K562 (cell line): ENCODE data around the gene VWC2. TPM values are rescaled to one million over a fixed set of nuclear protein-coding genes. Genes with fewer than 3 reads are reported as not detected.

Source experiments
- ATAC-seq: fragments of 200-7000 bp; cut with Tn5 transposase; 3 replicates; pipeline ENCODE4 v1.9.1; 2020; ENCODE audit warnings: moderate library complexity
- BruUV-seq: library from RNA; stranded (reverse); fragments of 400-500 nt; replicated peaks from 2 replicates; lab custom pipeline; 2021; lab: Mats Ljungman, UMichigan
- CTCF ChIA-PET: fragments of 300-600 bp; formaldehyde crosslinking; extraction: SDS; loops from one replicate; lab custom pipeline; 2021; ENCODE audit warnings: low intra/inter-chr PET ratio; lab: Yijun Ruan, JAX
- POLR2A ChIA-PET: fragments of 300-600, 350-650 bp; sonication (Branson Sonifier 250); formaldehyde crosslinking; extraction: SDS; loops from one replicate; lab custom pipeline; 2021; ENCODE audit warnings: antibody characterized with exemption, inconsistent platforms; lab: Yijun Ruan, JAX
- DNase-seq, 4 experiments: peaks; one replicate each; pipeline versions ENCODE4 v3.0.0 to v3.0.0-alpha.2; 2011 to 2018; ENCODE audit warnings: low spot score in 3 of 4, mixed read lengths in 3 of 4; ENCODE audit errors: extremely low read depth in 1 of 4
- FAIRE-seq: peaks from 2 replicates; lab custom pipeline; 2011; peaks lifted over from hg19 to GRCh38; lab: Jason Lieb, UNC
- H2AFZ ChIP-seq: 2 replicates; pipeline ENCODE4 v1.6.0; 2011; ENCODE audit warnings: low read depth, low read length, control low read depth, inconsistent platforms
- H3K27ac ChIP-seq: fragments of 200-600 bp; 3 replicates; pipeline ENCODE4 v1.8.0; 2011; ENCODE audit warnings: low read depth, mild to moderate bottlenecking, control low read depth, inconsistent platforms, low read length, moderate library complexity, mixed read lengths; ENCODE audit errors: extremely low read depth
- H3K27me3 ChIP-seq, 2 experiments: fragments of 300-600 bp in 1 of 2; 2 replicates in 1 of 2; 3 replicates in 1 of 2; pipeline versions ENCODE4 v1.6.0 to v1.8.0; 2011; ENCODE audit warnings: inconsistent platforms in 2 of 2, low read length in 2 of 2, mild to moderate bottlenecking in 1 of 2, mixed read lengths in 1 of 2, moderate library complexity in 1 of 2; ENCODE audit not compliant: control insufficient read depth in 2 of 2, insufficient read depth in 2 of 2
- H3K36me3 ChIP-seq: fragments of 300-600 bp; 3 replicates; pipeline ENCODE4 v1.8.0; 2011; ENCODE audit warnings: mild to moderate bottlenecking, low read length, inconsistent platforms; ENCODE audit not compliant: control insufficient read depth, insufficient read depth
- H3K4me1 ChIP-seq, 2 experiments: fragments of 200-600 bp in 1 of 2; replicated peaks in 1 of 2; 2 replicates in 1 of 2; 3 replicates in 1 of 2; pipeline versions ENCODE4 v1.5.1 to v1.8.0; 2011; ENCODE audit warnings: inconsistent platforms in 2 of 2, low read length in 2 of 2, mild to moderate bottlenecking in 1 of 2, mixed read lengths in 1 of 2, moderate library complexity in 1 of 2; ENCODE audit not compliant: control insufficient read depth in 2 of 2, insufficient read depth in 2 of 2
- H3K4me2 ChIP-seq: 2 replicates; pipeline ENCODE4 v1.6.1; 2011; ENCODE audit warnings: low read length, control low read depth, inconsistent platforms, mixed read lengths; ENCODE audit not compliant: insufficient read depth
- H3K4me3 ChIP-seq: fragments of 200-600 bp; sonication (generic), shearing (Covaris generic); 2 replicates; pipeline ENCODE4 v1.5.1; 2016; ENCODE audit warnings: control low read depth, inconsistent platforms
- H3K79me2 ChIP-seq: fragments of 200-600 bp; 3 replicates; pipeline ENCODE4 v1.8.0; 2011; ENCODE audit warnings: low read length, inconsistent platforms; ENCODE audit not compliant: control insufficient read depth, insufficient read depth
- H3K9ac ChIP-seq, 2 experiments: 2 replicates each; pipeline versions ENCODE4 v1.6.0 to v1.6.1; 2011; ENCODE audit warnings: low read depth in 2 of 2, low read length in 2 of 2, control low read depth in 1 of 2, inconsistent platforms in 1 of 2, mild to moderate bottlenecking in 1 of 2, mixed read lengths in 1 of 2; ENCODE audit not compliant: insufficient read depth in 1 of 2
- H3K9me1 ChIP-seq: one replicate; pipeline ENCODE4 v1.6.0; 2011; ENCODE audit warnings: inconsistent platforms, mild to moderate bottlenecking, low read length, moderate library complexity; ENCODE audit not compliant: control insufficient read depth, insufficient read depth
- H3K9me3 ChIP-seq: replicated peaks from 2 replicates; pipeline ENCODE4 v1.5.1; 2011; ENCODE audit warnings: low read depth, low read length, inconsistent platforms; ENCODE audit not compliant: control insufficient read depth, insufficient read depth
- H4K20me1 ChIP-seq: replicated peaks from 2 replicates; pipeline ENCODE4 v1.6.1; 2011; ENCODE audit warnings: low read length, inconsistent platforms, mixed read lengths; ENCODE audit not compliant: control insufficient read depth, insufficient read depth
- GTF2F1 ChIP-seq: IDR thresholded peaks from 2 replicates; pipeline ENCODE4 v1.6.1; 2011; ENCODE audit warnings: low read depth, low read length, improper control_type of control experiment
- IRF1 ChIP-seq: sonication (generic); formaldehyde crosslinking; IDR thresholded peaks from 2 replicates; pipeline ENCODE4 v1.8.0; 2022; ENCODE audit warnings: missing genetic modification reagents, mild to moderate bottlenecking, borderline replicate concordance
- JUNB ChIP-seq: fragments of 450-650 bp; formaldehyde crosslinking; conservative IDR thresholded peaks from 2 replicates; pipeline ENCODE4 v1.4.0; 2020; ENCODE audit warnings: mild to moderate bottlenecking
- NFATC3 ChIP-seq: fragments of 450-650 bp; IDR thresholded peaks from 2 replicates; pipeline ENCODE4 v1.6.1; 2017; ENCODE audit warnings: mild to moderate bottlenecking
- PCBP1 ChIP-seq: fragments of 200-400 bp; formaldehyde crosslinking; IDR thresholded peaks from 2 replicates; pipeline ENCODE4 v1.6.1; 2018; ENCODE audit warnings: mild to moderate bottlenecking, low read depth, low read length; ENCODE audit not compliant: poor library complexity, severe bottlenecking
- POU5F1 ChIP-seq: fragments of 150-350 bp; IDR thresholded peaks from 2 replicates; pipeline ENCODE4 v1.6.1; 2014; ENCODE audit warnings: borderline replicate concordance, low read length, low read depth, mild to moderate bottlenecking; ENCODE audit not compliant: partially characterized antibody
- RBBP5 ChIP-seq: fragments of 200-600 bp; sonication (generic); IDR thresholded peaks from 2 replicates; pipeline ENCODE4 v1.6.1; 2012; ENCODE audit warnings: borderline replicate concordance, mild to moderate bottlenecking, low read length, control low read depth, inconsistent platforms; ENCODE audit not compliant: insufficient read depth, poor library complexity, severe bottlenecking
- SAP30 ChIP-seq: fragments of 200-600 bp; sonication (generic); IDR thresholded peaks from 2 replicates; pipeline ENCODE4 v1.6.1; 2012; ENCODE audit warnings: borderline replicate concordance, low read depth, mild to moderate bottlenecking, moderate library complexity, low read length, control low read depth, inconsistent platforms; ENCODE audit not compliant: insufficient read depth, poor library complexity, severe bottlenecking
- ZNF124 ChIP-seq: sonication (generic); formaldehyde crosslinking; IDR thresholded peaks from 2 replicates; pipeline ENCODE4 v1.8.1; 2022; ENCODE audit warnings: missing genetic modification reagents
- WGBS: fragments of 100-300 bp; shearing (Covaris generic); methylation state at CpG from one replicate; pipeline ENCODE4 v1.1.6; 2016; ENCODE audit warnings: low coverage, mixed read lengths; ENCODE audit not compliant: insufficient coverage; ENCODE audit errors: missing lambda C conversion rate; 5-methylcytosine and 5-hydroxymethylcytosine counted together
- in situ Hi-C: fragments of 300-500 bp; cut with MboI; formaldehyde crosslinking; loops from 4 replicates; pipeline ENCODE4 v1.15.0; 2018; ENCODE audit warnings: inconsistent platforms, mixed read lengths
- intact Hi-C: fragments of 100-400 bp; cut with micrococcal nuclease; formaldehyde crosslinking; loops from 2 replicates; pipeline ENCODE4 v1.14.2; 2022
- polyA plus RNA-seq, 8 experiments: library from polyadenylated mRNA; depleted of rRNA in 4 of 8; stranded (reverse) in 5 of 8; unstranded in 3 of 8; fragments of >200 nt; fragmentation: Nextera tagmentation in 2 of 8; fragmentation: Illumina TruSeq in 1 of 8; extraction: Ambion mirVana in 2 of 8; extraction: Trizol in 1 of 8; gene quantifications; 2 replicates each; pipeline versions ENCODE4 v1.2.1 to v1.2.3, GENCODE V29; 2011 to 2014; ENCODE audit warnings: inconsistent platforms in 1 of 8, missing spikeins in 1 of 8
- total RNA-seq, 7 experiments: library from RNA; depleted of rRNA in 6 of 7; stranded (reverse); fragments of >200 nt in 6 of 7; fragmentation: Illumina TruSeq in 2 of 7; extraction: Trizol in 2 of 7; gene quantifications; 2 replicates each; pipeline versions ENCODE4 v1.2.1 to v1.2.3, GENCODE V29; 2011 to 2021; ENCODE audit warnings: low replicate concordance in 1 of 7

Gene VWC2
- total and polyA plus RNA-seq, 9 of the 15 experiments (the other 6 are each of a cell fraction or from before 2014, with no cell fraction given) = not detected

- no peak for TF ChIP-seq SAP30
These were observed 101.9 kb downstream of the VWC2 start (continued) for GRCh38 chr7:49875336-49875735.

- ChIA-PET CTCF (no interaction called here), POLR2A (no interaction called here)
- Histone ChIP-seq H2AFZ (no peak overlapping the region), H3K4me2 (no peak overlapping the region), H3K27me3 (no peaks in the 10 kb centered on the region), H3K4me1 (no peaks in the 10 kb centered on the region), H3K9me3 (no peaks in the 10 kb centered on the region), H3K79me2 (no peaks in the 10 kb centered on the region), H3K9ac (no peak overlapping the region), H3K9me1 (no peaks in the 10 kb centered on the region), H4K20me1 (no peaks in the 10 kb centered on the region), H3K27ac (no peak overlapping the region), H3K4me3 (no peak overlapping the region), H3K36me3 (no peaks in the 10 kb centered on the region)
- no TSS peak for BruUV-seq
- no peak for DNase-seq
- in situ Hi-C loops = no loop called here
- 0% methylated on average over 3 of the region's 3 CpGs for WGBS
- FAIRE-seq = no peak
- no peak for ATAC-seq
- TF ChIP-seq ZNF124 = no peak
- no peak for TF ChIP-seq POU5F1
- TF ChIP-seq RBBP5 = no peak
- TF ChIP-seq NFATC3 = no peak
- no peak for TF ChIP-seq JUNB (CRISPR knock-in tag)
- no peak for TF ChIP-seq PCBP1
- TF ChIP-seq IRF1 (CRISPR knock-in tag) = no peak
- no peak for TF ChIP-seq GTF2F1
- intact Hi-C loops = no loop called here
These were observed 102.8 kb downstream of the VWC2 start for GRCh38 chr7:49876202-49876601.
